IMR-90 (cell line): Measurements from ENCODE around the gene HOTAIR. TPM values are rescaled to one million over a fixed set of nuclear protein-coding genes. Genes with fewer than 3 reads are reported as not detected.

ENCODE experiments used
- ATAC-seq: fragments of 200-7000 bp; cut with Tn5 transposase; 2 replicates; pipeline ENCODE4 v1.9.1; 2020; ENCODE audit warnings: low read depth, mild to moderate bottlenecking, moderate library complexity
- BruUV-seq: library from RNA; stranded (reverse); fragments of 400-500 nt; replicated peaks from 2 replicates; lab custom pipeline; 2021; lab: Mats Ljungman, UMichigan
- CTCF ChIA-PET: fragments of 300-600 bp; formaldehyde crosslinking; extraction: SDS; loops from one replicate; lab custom pipeline; 2021; ENCODE audit warnings: antibody characterized with exemption; lab: Yijun Ruan, JAX
- POLR2A ChIA-PET: fragments of 300-600 bp; sonication (Branson Sonifier 250); formaldehyde crosslinking; loops from one replicate; lab custom pipeline; 2022; ENCODE audit warnings: antibody characterized with exemption; ENCODE audit not compliant: unreplicated experiment; lab: Charles Lee
- DNase-seq: peaks from one replicate; pipeline ENCODE4 v3.0.0; 2013
- H2AFZ ChIP-seq: replicated peaks from 2 replicates; pipeline ENCODE3; 2013; ENCODE audit warnings: low read length, mild to moderate bottlenecking; ENCODE audit not compliant: poor library complexity
- H2AK5ac ChIP-seq: 2 replicates; pipeline ENCODE4 v1.6.1; 2013; ENCODE audit warnings: low read depth, low read length, inconsistent platforms
- H2AK9ac ChIP-seq: replicated peaks from 2 replicates; pipeline ENCODE3; 2013; ENCODE audit warnings: mild to moderate bottlenecking, low read depth, low read length, moderate library complexity; ENCODE audit not compliant: poor library complexity
- H2BK120ac ChIP-seq: 2 replicates; pipeline ENCODE4 v1.6.1; 2013; ENCODE audit warnings: low read depth, low read length, inconsistent platforms
- H2BK15ac ChIP-seq: 3 replicates; pipeline ENCODE4 v1.6.1; 2013; ENCODE audit warnings: low read depth, low read length, inconsistent platforms
- H2BK20ac ChIP-seq: 2 replicates; pipeline ENCODE4 v1.6.1; 2013; ENCODE audit warnings: low read depth, mild to moderate bottlenecking, inconsistent platforms, low read length, moderate library complexity
- H2BK5ac ChIP-seq: 2 replicates; pipeline ENCODE4 v1.6.1; 2013; ENCODE audit warnings: mild to moderate bottlenecking, low read depth, low read length, inconsistent platforms; ENCODE audit not compliant: poor library complexity, severe bottlenecking
- H3K14ac ChIP-seq: replicated peaks from 2 replicates; pipeline ENCODE4 v1.6.1; 2013; ENCODE audit warnings: low read depth, low read length, inconsistent platforms
- H3K18ac ChIP-seq: 2 replicates; pipeline ENCODE4 v1.6.1; 2013; ENCODE audit warnings: low read depth, low read length, control low read depth
- H3K23ac ChIP-seq: 2 replicates; pipeline ENCODE4 v1.6.1; 2013; ENCODE audit warnings: low read depth, low read length, inconsistent platforms
- H3K27ac ChIP-seq: 2 replicates; pipeline ENCODE4 v1.5.1; 2013; ENCODE audit warnings: mild to moderate bottlenecking, control low read depth, low read length; ENCODE audit not compliant: insufficient read depth
- H3K27me3 ChIP-seq: 2 replicates; pipeline ENCODE4 v1.6.1; 2013; ENCODE audit warnings: low read length; ENCODE audit not compliant: control insufficient read depth, insufficient read depth
- H3K36me3 ChIP-seq: 2 replicates; pipeline ENCODE4 v1.6.1; 2013; ENCODE audit warnings: low read length, mixed read lengths; ENCODE audit not compliant: control insufficient read depth, insufficient read depth
- H3K4ac ChIP-seq: 2 replicates; pipeline ENCODE4 v1.6.1; 2013; ENCODE audit warnings: low read depth, low read length, inconsistent platforms
- H3K4me1 ChIP-seq: 2 replicates; pipeline ENCODE4 v1.6.1; 2013; ENCODE audit warnings: low read length, mixed read lengths; ENCODE audit not compliant: control insufficient read depth, insufficient read depth
- H3K4me2 ChIP-seq: 2 replicates; pipeline ENCODE4 v1.6.1; 2013; ENCODE audit warnings: low read depth, mild to moderate bottlenecking, control low read depth, low read length, moderate library complexity
- H3K4me3 ChIP-seq: 2 replicates; pipeline ENCODE4 v1.5.1; 2013; ENCODE audit warnings: low read depth, mild to moderate bottlenecking, control low read depth, low read length, moderate library complexity; ENCODE audit not compliant: insufficient read depth
- H3K56ac ChIP-seq: 2 replicates; pipeline ENCODE4 v1.6.1; 2013; ENCODE audit warnings: low read length, inconsistent platforms; ENCODE audit not compliant: insufficient read depth; ENCODE audit errors: extremely low read depth
- H3K79me1 ChIP-seq, 2 experiments: 2 replicates each; pipeline ENCODE4 v1.6.1; 2013; ENCODE audit warnings: low read length in 2 of 2, inconsistent platforms in 1 of 2, low read depth in 1 of 2
- H3K9ac ChIP-seq: 2 replicates; pipeline ENCODE4 v1.6.1; 2013; ENCODE audit warnings: low read depth, low read length, control low read depth
- H3K9me1 ChIP-seq: 2 replicates; pipeline ENCODE4 v1.6.1; 2013; ENCODE audit warnings: low read length, inconsistent platforms; ENCODE audit not compliant: insufficient read depth
- H3K9me3 ChIP-seq: 2 replicates; pipeline ENCODE4 v1.6.1; 2013; ENCODE audit warnings: low read length; ENCODE audit not compliant: control insufficient read depth, insufficient read depth
- H4K20me1 ChIP-seq: 2 replicates; pipeline ENCODE4 v1.6.1; 2013; ENCODE audit warnings: low read length, inconsistent platforms; ENCODE audit not compliant: insufficient read depth
- H4K5ac ChIP-seq: 2 replicates; pipeline ENCODE4 v1.6.1; 2013; ENCODE audit warnings: mild to moderate bottlenecking, low read depth, low read length, control low read depth
- H4K8ac ChIP-seq, 2 experiments: 2 replicates each; pipeline ENCODE4 v1.6.1; 2013; ENCODE audit warnings: low read depth in 2 of 2, low read length in 2 of 2, control low read depth in 1 of 2, inconsistent platforms in 1 of 2
- H4K91ac ChIP-seq: 2 replicates; pipeline ENCODE4 v1.6.1; 2013; ENCODE audit warnings: low read depth, low read length, inconsistent platforms; ENCODE audit not compliant: insufficient read depth
- MAZ ChIP-seq: IDR thresholded peaks from 2 replicates; pipeline ENCODE4 v1.6.1; 2012; ENCODE audit warnings: low read depth, mild to moderate bottlenecking, low read length, improper control_type of control experiment, moderate library complexity, borderline replicate concordance
- NFE2L2 ChIP-seq: fragments of 150-350 bp; IDR thresholded peaks from 2 replicates; pipeline ENCODE4 v1.6.1; 2016; ENCODE audit warnings: low read depth, mild to moderate bottlenecking, low read length
- RAD21 ChIP-seq: IDR thresholded peaks from 2 replicates; pipeline ENCODE4 v1.6.1; 2012; ENCODE audit warnings: low read length, improper control_type of control experiment
- SMC3 ChIP-seq: fragments of 150-350 bp; IDR thresholded peaks from 2 replicates; pipeline ENCODE4 v1.6.1; 2016; ENCODE audit warnings: low read depth, mild to moderate bottlenecking, antibody characterized with exemption, low read length, moderate library complexity
- WGBS, 2 experiments: methylation state at CpG; one replicate each; pipeline versions ENCODE4 v1.1.5 to v1.1.7; 2013; ENCODE audit warnings: missing lambda C conversion rate in 2 of 2; ENCODE audit not compliant: insufficient read length in 1 of 2; ENCODE audit errors: extremely low coverage in 2 of 2; 5-methylcytosine and 5-hydroxymethylcytosine counted together
- dilution Hi-C: fragments of 300-500 bp; cut with HindIII; formaldehyde crosslinking; loops from one replicate; pipeline ENCODE4 v1.14.3; 2018; ENCODE audit warnings: low sequenced_read_pairs; ENCODE audit not compliant: unreplicated experiment
- in situ Hi-C: fragments of 300-500 bp; cut with MboI; formaldehyde crosslinking; loops from 3 replicates; pipeline ENCODE4 v1.14.3; 2019; ENCODE audit warnings: low sequenced_read_pairs, inconsistent platforms, mixed read lengths
- intact Hi-C: fragments of 100-400 bp; cut with micrococcal nuclease; formaldehyde crosslinking; loops from 2 replicates; pipeline ENCODE4 v1.10.0; 2022
- polyA plus RNA-seq, 3 experiments: library from polyadenylated mRNA; depleted of rRNA; stranded (reverse); fragments of >200 nt; gene quantifications; 2 replicates each; pipeline ENCODE4 v1.2.3, GENCODE V29; 2012; ENCODE audit warnings: low replicate concordance in 1 of 3
- total RNA-seq: library from RNA; depleted of rRNA; stranded (reverse); fragments of >200 nt; gene quantifications from 2 replicates; pipeline ENCODE4 v1.2.3, GENCODE V29; 2012
- TF ChIP-seq, protein P1 (sequence below): fragments of 150-350 bp; IDR thresholded peaks from 2 replicates; pipeline ENCODE4 v1.6.1; 2017; ENCODE audit warnings: mild to moderate bottlenecking, antibody characterized with exemption, low read length, low read depth
- TF ChIP-seq, protein P2 (sequence below): conservative IDR thresholded peaks from 2 replicates; pipeline ENCODE4 v1.5.1; 2012; ENCODE audit warnings: mild to moderate bottlenecking, low read depth, low read length, improper control_type of control experiment

HOTAIR gene
- total and polyA plus RNA-seq, 2 of the 4 experiments (the other 2 are of a cell fraction) = not detected

DNA sequence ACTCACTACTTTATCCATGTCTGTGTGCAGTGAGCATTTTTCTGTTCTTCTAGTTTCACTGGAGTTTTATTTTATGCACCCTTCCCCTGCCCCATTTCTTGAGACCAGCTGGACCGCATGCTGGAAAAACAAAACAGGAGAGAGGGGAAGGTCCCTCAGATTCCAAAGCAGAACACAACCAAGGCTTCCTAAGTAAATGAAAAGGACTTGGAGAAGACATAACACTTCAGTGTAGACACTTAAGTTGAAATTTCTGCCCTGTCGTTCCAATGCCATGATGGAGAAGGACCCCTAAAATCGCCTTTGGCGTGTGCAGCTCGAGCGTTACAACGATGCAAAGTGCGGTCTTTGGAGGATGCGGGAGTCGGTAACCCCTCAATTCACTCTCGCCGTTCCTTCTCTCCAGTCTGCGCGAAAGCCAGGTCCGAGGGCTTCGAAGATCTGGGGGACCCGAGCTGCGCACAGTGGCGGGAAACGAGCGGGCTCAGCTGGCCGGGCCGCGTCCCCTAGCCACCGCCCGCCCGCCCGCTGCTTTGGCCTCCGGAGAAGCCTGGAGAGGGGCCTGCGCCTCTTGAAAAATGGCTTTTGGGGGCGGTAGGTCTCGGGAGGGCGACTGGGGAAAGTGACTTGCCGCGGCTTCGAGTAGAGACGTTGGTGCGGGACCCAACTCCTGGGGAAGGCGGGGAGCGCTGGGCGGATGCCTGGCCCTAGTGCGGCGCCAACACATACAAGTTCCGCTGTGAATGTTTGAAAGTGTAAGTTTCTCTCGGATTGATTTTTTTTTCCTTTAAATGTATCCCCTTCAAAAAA is 47.3 kb downstream of the HOTAIR start:
- no peak overlapping the region for H4K8ac ChIP-seq
- no peak overlapping the region for H3K27ac ChIP-seq
- no peak overlapping the region for H3K56ac ChIP-seq
- DNase-seq (no peak), ATAC-seq (no peak)
- no peak overlapping the region for H2BK15ac ChIP-seq
- TF ChIP-seq RAD21 = no peak
- TF ChIP-seq SMC3 = no peak
- no peak for TF ChIP-seq NFE2L2
- no peak for TF ChIP-seq MAZ
- TF ChIP-seq, protein P1, sequence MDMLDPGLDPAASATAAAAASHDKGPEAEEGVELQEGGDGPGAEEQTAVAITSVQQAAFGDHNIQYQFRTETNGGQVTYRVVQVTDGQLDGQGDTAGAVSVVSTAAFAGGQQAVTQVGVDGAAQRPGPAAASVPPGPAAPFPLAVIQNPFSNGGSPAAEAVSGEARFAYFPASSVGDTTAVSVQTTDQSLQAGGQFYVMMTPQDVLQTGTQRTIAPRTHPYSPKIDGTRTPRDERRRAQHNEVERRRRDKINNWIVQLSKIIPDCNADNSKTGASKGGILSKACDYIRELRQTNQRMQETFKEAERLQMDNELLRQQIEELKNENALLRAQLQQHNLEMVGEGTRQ = no peak
- TF ChIP-seq, protein P2, sequence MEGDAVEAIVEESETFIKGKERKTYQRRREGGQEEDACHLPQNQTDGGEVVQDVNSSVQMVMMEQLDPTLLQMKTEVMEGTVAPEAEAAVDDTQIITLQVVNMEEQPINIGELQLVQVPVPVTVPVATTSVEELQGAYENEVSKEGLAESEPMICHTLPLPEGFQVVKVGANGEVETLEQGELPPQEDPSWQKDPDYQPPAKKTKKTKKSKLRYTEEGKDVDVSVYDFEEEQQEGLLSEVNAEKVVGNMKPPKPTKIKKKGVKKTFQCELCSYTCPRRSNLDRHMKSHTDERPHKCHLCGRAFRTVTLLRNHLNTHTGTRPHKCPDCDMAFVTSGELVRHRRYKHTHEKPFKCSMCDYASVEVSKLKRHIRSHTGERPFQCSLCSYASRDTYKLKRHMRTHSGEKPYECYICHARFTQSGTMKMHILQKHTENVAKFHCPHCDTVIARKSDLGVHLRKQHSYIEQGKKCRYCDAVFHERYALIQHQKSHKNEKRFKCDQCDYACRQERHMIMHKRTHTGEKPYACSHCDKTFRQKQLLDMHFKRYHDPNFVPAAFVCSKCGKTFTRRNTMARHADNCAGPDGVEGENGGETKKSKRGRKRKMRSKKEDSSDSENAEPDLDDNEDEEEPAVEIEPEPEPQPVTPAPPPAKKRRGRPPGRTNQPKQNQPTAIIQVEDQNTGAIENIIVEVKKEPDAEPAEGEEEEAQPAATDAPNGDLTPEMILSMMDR = no peak
- H2BK120ac ChIP-seq = no peak overlapping the region
- intact Hi-C loops (no loop called here), in situ Hi-C loops (no loop called here), dilution Hi-C loops (no loop called here)
- H2BK20ac ChIP-seq = no peak overlapping the region
- no peaks in the 10 kb centered on the region for H3K4me1 ChIP-seq
- no peak overlapping the region for H3K23ac ChIP-seq
- H3K27me3 ChIP-seq = peaks cover 78% of the 10 kb centered on the region
- CTCF ChIA-PET = no interaction called here
- H3K79me1 ChIP-seq = no peaks in the 10 kb centered on the region
- POLR2A ChIA-PET = no interaction called here
- no peak overlapping the region for H4K91ac ChIP-seq
- H2AFZ ChIP-seq = peak overlapping the region; percentile 37
- H4K5ac ChIP-seq = no peak overlapping the region
- H4K20me1 ChIP-seq = no peaks in the 10 kb centered on the region
- 2% methylated on average over 9 of the region's 45 CpGs; no CpG with 5 or more reads in 1 of the 2 experiments for WGBS, 2 experiments
- no peak overlapping the region for H3K14ac ChIP-seq
- no peak overlapping the region for H3K4me3 ChIP-seq
- no peak overlapping the region for H3K9ac ChIP-seq
- no peak overlapping the region for H2AK5ac ChIP-seq
- no peak overlapping the region for H3K18ac ChIP-seq
- no TSS peak for BruUV-seq
- no peaks in the 10 kb centered on the region for H3K9me1 ChIP-seq
- H3K4ac ChIP-seq = no peak overlapping the region
- no peak overlapping the region for H3K4me2 ChIP-seq
- no peaks in the 10 kb centered on the region for H3K36me3 ChIP-seq
- H2BK5ac ChIP-seq = no peak overlapping the region
- H3K9me3 ChIP-seq = peaks cover 6% of the 10 kb centered on the region; the same call in 1 of the 2 replicates
- no peak overlapping the region for H2AK9ac ChIP-seq
